Mesenchymal stem cell (in vitro differentiated cells and primary cell): ENCODE results near the gene SFMBT2.

Experiments used
- DNase-seq: peaks from one replicate; pipeline ENCODE4 v3.0.0-alpha.2; 2013
- H2AFZ ChIP-seq: one replicate; pipeline ENCODE4 v1.6.1; 2013; ENCODE audit warnings: low read depth, mild to moderate bottlenecking, control low read depth, inconsistent platforms, low read length, moderate library complexity
- H2AK5ac ChIP-seq: 2 replicates; pipeline ENCODE4 v1.6.1; 2013; ENCODE audit warnings: low read length, moderate library complexity, mild to moderate bottlenecking, inconsistent platforms; ENCODE audit not compliant: severe bottlenecking
- H2BK120ac ChIP-seq: one replicate; pipeline ENCODE4 v1.6.1; 2013; ENCODE audit warnings: low read depth, mild to moderate bottlenecking, inconsistent platforms, low read length, moderate library complexity
- H2BK12ac ChIP-seq, 2 experiments: one replicate each; pipeline ENCODE4 v1.6.1; 2013; ENCODE audit warnings: inconsistent platforms in 2 of 2, low read length in 2 of 2, mild to moderate bottlenecking in 2 of 2, moderate library complexity in 2 of 2, control low read depth in 1 of 2
- H2BK15ac ChIP-seq: one replicate; pipeline ENCODE4 v1.6.1; 2013; ENCODE audit warnings: mild to moderate bottlenecking, low read depth, inconsistent platforms; ENCODE audit not compliant: poor library complexity, severe bottlenecking
- H2BK5ac ChIP-seq: 2 replicates; pipeline ENCODE4 v1.6.1; 2013; ENCODE audit warnings: low read depth, mild to moderate bottlenecking, low read length, control low read depth, inconsistent platforms; ENCODE audit not compliant: poor library complexity, severe bottlenecking
- H3K14ac ChIP-seq, 2 experiments: one replicate each; pipeline ENCODE4 v1.6.1; 2013; ENCODE audit warnings: inconsistent platforms in 2 of 2, low read length in 2 of 2, control low read depth in 1 of 2, mild to moderate bottlenecking in 1 of 2, moderate library complexity in 1 of 2
- H3K18ac ChIP-seq, 2 experiments: one replicate each; pipeline ENCODE4 v1.6.1; 2013; ENCODE audit warnings: inconsistent platforms in 2 of 2, low read length in 2 of 2, control low read depth in 1 of 2, low read depth in 1 of 2, mild to moderate bottlenecking in 1 of 2
- H3K23ac ChIP-seq, 2 experiments: one replicate each; pipeline ENCODE4 v1.6.1; 2013; ENCODE audit warnings: inconsistent platforms in 2 of 2, low read length in 2 of 2, mild to moderate bottlenecking in 2 of 2, moderate library complexity in 2 of 2, control low read depth in 1 of 2
- H3K27ac ChIP-seq: 2 replicates; pipeline ENCODE4 v1.5.1; 2013; ENCODE audit warnings: mild to moderate bottlenecking, moderate library complexity, low read length, control low read depth, inconsistent platforms; ENCODE audit not compliant: poor library complexity, severe bottlenecking
- H3K27me3 ChIP-seq, 2 experiments: 2 replicates each; pipeline versions ENCODE4 v1.6.1 to v1.7.0; 2013; ENCODE audit warnings: low read length in 2 of 2, mild to moderate bottlenecking in 2 of 2, moderate library complexity in 2 of 2, control low read depth in 1 of 2, inconsistent platforms in 1 of 2; ENCODE audit not compliant: control insufficient read depth in 1 of 2, insufficient read depth in 1 of 2
- H3K36me3 ChIP-seq, 2 experiments: 2 replicates each; pipeline versions ENCODE4 v1.6.1 to v1.7.0; 2013; ENCODE audit warnings: low read length in 2 of 2, control low read depth in 1 of 2, inconsistent platforms in 1 of 2, low read depth in 1 of 2, mild to moderate bottlenecking in 1 of 2; ENCODE audit not compliant: insufficient read depth in 2 of 2, control insufficient read depth in 1 of 2
- H3K4ac ChIP-seq, 2 experiments: one replicate each; pipeline ENCODE4 v1.6.1; 2013; ENCODE audit warnings: inconsistent platforms in 2 of 2, low read length in 2 of 2, mild to moderate bottlenecking in 2 of 2, moderate library complexity in 2 of 2, control low read depth in 1 of 2, low read depth in 1 of 2
- H3K4me1 ChIP-seq: 2 replicates; pipeline ENCODE4 v1.6.1; 2013; ENCODE audit warnings: low read depth, low read length, control low read depth; ENCODE audit not compliant: control insufficient read depth, insufficient read depth
- H3K4me2 ChIP-seq: 2 replicates; pipeline ENCODE4 v1.6.1; 2013; ENCODE audit warnings: low read length, mild to moderate bottlenecking, inconsistent platforms; ENCODE audit not compliant: poor library complexity, severe bottlenecking
- H3K4me3 ChIP-seq, 2 experiments: 2 replicates each; pipeline versions ENCODE4 v1.5.1 to v1.7.0; 2013; ENCODE audit warnings: low read length in 2 of 2, mild to moderate bottlenecking in 2 of 2, control low read depth in 1 of 2, low read depth in 1 of 2; ENCODE audit not compliant: insufficient read depth in 1 of 2
- H3K79me1 ChIP-seq: replicated peaks from 2 replicates; pipeline ENCODE4 v1.6.1; 2013; ENCODE audit warnings: mild to moderate bottlenecking, control low read depth, low read length, inconsistent platforms; ENCODE audit not compliant: poor library complexity, severe bottlenecking
- H3K9ac ChIP-seq: 2 replicates; pipeline ENCODE4 v1.7.0; 2013; ENCODE audit warnings: mild to moderate bottlenecking, low read length, moderate library complexity
- H3K9me3 ChIP-seq: 2 replicates; pipeline ENCODE4 v1.7.0; 2013; ENCODE audit warnings: mild to moderate bottlenecking, low read length; ENCODE audit not compliant: control insufficient read depth
- H4K8ac ChIP-seq: one replicate; pipeline ENCODE4 v1.6.1; 2013; ENCODE audit warnings: inconsistent platforms, mild to moderate bottlenecking, low read length, moderate library complexity
- H4K91ac ChIP-seq: one replicate; pipeline ENCODE4 v1.6.1; 2013; ENCODE audit warnings: mild to moderate bottlenecking, low read length, inconsistent platforms
- WGBS: methylation state at CpG from one replicate; pipeline ENCODE4 v1.1.7; 2013; ENCODE audit warnings: mixed read lengths; 5-methylcytosine and 5-hydroxymethylcytosine counted together

The SFMBT2 gene

DNA sequence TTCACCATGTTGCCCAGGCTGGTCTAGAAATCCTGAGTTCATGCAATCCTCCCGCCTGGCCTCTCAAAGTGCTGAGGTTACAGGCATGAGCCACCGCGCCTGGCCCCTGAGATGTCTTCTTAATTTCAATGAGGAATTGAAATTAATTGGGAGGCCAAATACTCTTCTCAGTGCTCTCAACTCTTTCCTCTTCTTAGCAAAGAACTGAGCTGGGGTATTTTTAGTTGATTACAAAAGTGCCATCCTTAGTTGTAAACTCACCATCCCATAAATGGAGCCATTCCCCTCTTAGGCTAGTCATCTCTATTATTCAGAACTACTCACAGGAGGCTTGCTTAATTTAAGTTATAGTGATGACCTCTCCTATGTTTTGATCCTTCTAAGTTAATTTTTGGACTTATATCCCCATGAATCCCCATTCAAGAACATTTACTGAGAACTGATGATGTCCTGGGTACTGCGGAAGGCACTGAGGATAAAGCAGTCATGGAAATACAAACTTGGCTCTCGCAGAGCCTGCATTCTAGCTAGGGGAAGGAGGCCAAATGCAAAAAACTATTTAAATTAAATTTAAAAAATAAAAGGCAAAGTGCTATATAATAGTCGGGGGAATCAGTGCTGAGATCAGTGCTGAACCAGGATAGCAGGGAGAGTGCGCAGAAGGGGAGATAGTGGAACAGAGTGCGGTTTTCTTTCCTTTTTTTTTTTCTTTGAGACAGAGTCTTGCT lies 145.3 kb downstream of the SFMBT2 start:
- no peak overlapping the region for H2AFZ ChIP-seq
- WGBS: 96% methylated on average over 8 of the region's 8 CpGs
- no peak overlapping the region for H3K9ac ChIP-seq
- no peaks in the 10 kb centered on the region for H3K4me1 ChIP-seq
- no peak overlapping the region for H4K8ac ChIP-seq
- H3K9me3 ChIP-seq: no peaks in the 10 kb centered on the region
- H3K18ac ChIP-seq: no peak overlapping the region
- H3K36me3 ChIP-seq: no peaks in the 10 kb centered on the region
- no peak overlapping the region for H4K91ac ChIP-seq
- no peaks in the 10 kb centered on the region for H3K27me3 ChIP-seq
- no peaks in the 10 kb centered on the region for H3K79me1 ChIP-seq
- H3K23ac ChIP-seq: no peak overlapping the region
- no peak overlapping the region for H2AK5ac ChIP-seq
- H2BK15ac ChIP-seq: no peak overlapping the region
- no peak overlapping the region for H3K27ac ChIP-seq
- no peak overlapping the region for H2BK12ac ChIP-seq
- H3K4me2 ChIP-seq: no peak overlapping the region
- H3K4me3 ChIP-seq: no peak overlapping the region
- no peak overlapping the region for H2BK120ac ChIP-seq
- H3K14ac ChIP-seq: no peak overlapping the region
- no peak for DNase-seq
- H2BK5ac ChIP-seq: no peak overlapping the region
- H3K4ac ChIP-seq: no peak overlapping the region

DNA sequence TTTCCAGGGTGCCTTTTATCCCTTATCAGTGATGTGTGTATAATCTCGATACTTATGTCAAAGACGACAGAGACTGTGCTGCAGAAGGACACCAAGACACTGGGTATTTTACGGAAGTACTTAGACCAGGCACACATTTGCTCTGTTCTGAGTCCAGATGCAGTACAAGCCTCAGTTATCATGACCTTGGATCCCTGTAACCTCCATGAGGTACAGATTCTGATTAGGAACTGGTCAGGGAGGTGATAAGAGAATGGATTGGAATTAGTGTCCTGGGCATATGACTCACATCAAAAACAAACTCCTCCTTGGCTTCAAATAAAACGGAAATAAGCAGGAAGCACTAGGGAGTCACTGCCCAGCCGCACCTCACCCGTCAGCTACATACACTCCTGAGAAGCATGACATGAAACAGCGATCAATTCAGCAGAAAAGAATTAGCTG lies 146.5 kb downstream of the SFMBT2 start:
- no peaks in the 10 kb centered on the region for H3K79me1 ChIP-seq
- no peak overlapping the region for H3K4me2 ChIP-seq
- H2BK12ac ChIP-seq: no peak overlapping the region
- no peak overlapping the region for H2BK120ac ChIP-seq
- no peak overlapping the region for H2AK5ac ChIP-seq
- no peak overlapping the region for H3K4me3 ChIP-seq
- H3K27ac ChIP-seq: no peak overlapping the region
- H4K8ac ChIP-seq: no peak overlapping the region
- 59% methylated on average over 7 of the region's 7 CpGs for WGBS
- no peaks in the 10 kb centered on the region for H3K9me3 ChIP-seq
- H3K27me3 ChIP-seq: no peaks in the 10 kb centered on the region
- no peak overlapping the region for H3K18ac ChIP-seq
- H2BK15ac ChIP-seq: no peak overlapping the region
- DNase-seq: no peak
- no peak overlapping the region for H3K14ac ChIP-seq
- no peak overlapping the region for H3K9ac ChIP-seq
- no peak overlapping the region for H3K4ac ChIP-seq
- no peak overlapping the region for H2AFZ ChIP-seq
- H3K4me1 ChIP-seq: no peaks in the 10 kb centered on the region
- no peaks in the 10 kb centered on the region for H3K36me3 ChIP-seq
- no peak overlapping the region for H3K23ac ChIP-seq
- H4K91ac ChIP-seq: no peak overlapping the region
- no peak overlapping the region for H2BK5ac ChIP-seq

DNA sequence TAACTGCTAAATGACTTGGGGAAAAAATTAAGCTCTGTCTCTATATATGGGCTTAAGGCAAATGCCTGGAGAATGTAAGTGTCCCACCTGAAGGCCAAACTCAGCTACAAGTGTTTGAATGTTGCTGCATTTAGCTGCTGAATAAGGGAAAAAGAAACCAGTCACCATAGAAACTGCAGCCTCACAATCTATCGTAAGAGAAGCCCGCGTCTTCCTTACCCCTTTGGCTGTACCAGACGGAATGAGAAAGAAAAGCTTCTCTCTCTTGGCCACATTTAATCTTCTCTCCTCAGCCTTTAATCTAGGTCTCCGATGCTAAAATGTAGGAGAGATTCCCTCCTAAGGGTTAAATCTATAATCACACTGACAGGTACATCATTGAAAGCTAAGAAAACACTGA lies 147.2 kb downstream of the SFMBT2 start:
- DNase-seq: no peak
- Histone ChIP-seq H4K8ac (no peak overlapping the region), H4K91ac (no peak overlapping the region), H2BK15ac (no peak overlapping the region), H3K9me3 (no peaks in the 10 kb centered on the region), H3K9ac (no peak overlapping the region), H3K4me3 (no peak overlapping the region), H2AFZ (no peak overlapping the region), H3K4me2 (no peak overlapping the region), H3K79me1 (no peaks in the 10 kb centered on the region), H3K4ac (no peak overlapping the region), H2BK5ac (no peak overlapping the region), H3K23ac (no peak overlapping the region), H3K4me1 (no peaks in the 10 kb centered on the region), H3K27ac (no peak overlapping the region), H2BK120ac (no peak overlapping the region), H2AK5ac (no peak overlapping the region), H3K18ac (no peak overlapping the region), H3K27me3 (no peaks in the 10 kb centered on the region), H3K36me3 (no peaks in the 10 kb centered on the region), H2BK12ac (no peak overlapping the region), H3K14ac (no peak overlapping the region)
- 100% methylated on average over 4 of the region's 5 CpGs for WGBS

DNA sequence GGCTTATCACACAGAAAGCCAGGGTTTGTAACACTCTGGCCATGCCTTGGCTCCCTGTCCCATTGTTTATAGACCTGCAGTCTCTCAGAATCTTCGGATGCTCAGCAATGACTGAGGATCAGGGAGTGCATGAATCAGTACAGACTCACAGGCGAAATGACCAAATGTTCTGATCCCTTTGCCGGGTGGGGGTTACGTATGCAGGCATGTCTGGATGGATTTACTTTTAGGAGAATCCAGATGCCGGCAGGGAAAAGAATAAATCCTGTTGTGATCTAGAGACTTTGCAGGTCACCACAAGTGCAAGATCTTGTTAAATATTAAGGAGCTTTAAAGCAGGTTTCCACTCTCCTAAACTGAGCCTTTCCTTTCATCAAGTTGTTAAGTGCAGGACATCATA lies 149.5 kb downstream of the SFMBT2 start:
- no peaks in the 10 kb centered on the region for H3K9me3 ChIP-seq
- peak overlapping the region in 1 of 2 experiments; percentile 16 for H3K4me3 ChIP-seq
- H2BK15ac ChIP-seq: no peak overlapping the region
- no peak overlapping the region for H2BK120ac ChIP-seq
- WGBS: 72% methylated on average over 5 of the region's 5 CpGs
- no peaks in the 10 kb centered on the region for H3K36me3 ChIP-seq
- H2AK5ac ChIP-seq: no peak overlapping the region
- no peaks in the 10 kb centered on the region for H3K79me1 ChIP-seq
- H3K27ac ChIP-seq: no peak overlapping the region
- no peak overlapping the region for H3K4ac ChIP-seq
- peak overlapping the region; percentile 9 to 37 for H2BK12ac ChIP-seq
- H3K27me3 ChIP-seq: peaks cover 0 to 2% of the 10 kb centered on the region in 2 experiments
- H2AFZ ChIP-seq: no peak overlapping the region
- no peak overlapping the region for H3K18ac ChIP-seq
- DNase-seq: peak; percentile 18
- no peak overlapping the region for H2BK5ac ChIP-seq
- no peaks in the 10 kb centered on the region for H3K4me1 ChIP-seq
- H3K23ac ChIP-seq: no peak overlapping the region
- H4K8ac ChIP-seq: no peak overlapping the region
- no peak overlapping the region for H4K91ac ChIP-seq
- no peak overlapping the region for H3K14ac ChIP-seq
- no peak overlapping the region for H3K4me2 ChIP-seq
- peak overlapping the region; percentile 58 for H3K9ac ChIP-seq
